Measurements from ENCODE around the gene CCDC159.
"Not testable (repeated sequence)": the region's sequence is repeated elsewhere in the genome, so short reads cannot be mapped to it uniquely, and the experiment has no call there.

CCDC159 gene

DNA sequence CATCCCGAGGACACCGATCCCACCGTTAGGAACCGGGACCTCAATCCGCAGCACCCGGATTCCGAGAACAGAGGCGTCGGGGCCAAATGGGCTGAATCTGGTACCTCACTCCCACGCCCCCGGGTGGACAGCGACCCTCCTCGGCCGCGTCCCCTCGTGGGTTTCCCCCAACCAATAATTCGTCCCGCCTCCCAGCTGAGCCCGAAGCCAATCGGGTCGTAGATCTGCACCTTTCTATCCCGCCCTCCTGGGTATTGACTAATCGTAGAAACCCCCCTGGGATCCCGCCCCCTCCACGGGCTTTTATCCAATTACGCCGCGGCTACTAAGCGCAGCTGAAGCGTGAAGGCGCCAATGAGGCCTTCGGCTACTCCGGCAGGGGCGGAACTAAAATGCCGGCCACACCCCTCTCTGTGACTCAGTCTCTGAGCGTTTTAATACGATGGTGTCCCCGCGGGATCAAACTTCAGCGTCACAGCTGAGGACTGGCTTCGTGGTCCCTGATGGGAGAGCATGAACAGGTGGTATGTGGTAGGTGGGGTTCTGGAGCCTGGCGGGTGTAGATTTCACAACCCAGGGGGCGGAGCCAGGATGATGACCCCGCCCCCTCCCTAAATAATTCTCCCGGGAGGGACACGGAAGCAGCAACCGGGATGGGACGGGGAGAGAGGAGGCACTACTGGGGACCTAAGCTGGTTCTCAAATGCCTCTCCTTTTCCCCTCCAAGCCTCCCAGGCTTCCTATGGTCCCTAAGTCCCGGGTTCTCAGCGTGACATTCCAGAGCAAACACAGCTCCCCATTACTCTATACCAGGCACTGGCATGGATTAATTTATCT lies at the start of gene CCDC159, which contains the start of gene TMEM205:
TSS of gene CCDC159 (plus strand) at position 416 of the 837 bp plus-strand sequence. CDS start at position 504, 88 bp downstream.
TSS of gene TMEM205 (minus strand) at position 165 of the 837 bp plus-strand sequence. CDS start 649 bp downstream, outside the sequence.
- DNase-seq (ENCODE audit: low read depth): peak; percentile 95
- no peak for TF ChIP-seq CTCF (IDR thresholded peaks at IDR 0.05; ENCODE audit: control insufficient read depth, insufficient read depth, low read depth, low read length, missing control alignments)
- H3K4me3 ChIP-seq (ENCODE audit: control insufficient read depth, low read depth, low read length): peak within 1 kb of the TSS; percentile 63

DNA sequence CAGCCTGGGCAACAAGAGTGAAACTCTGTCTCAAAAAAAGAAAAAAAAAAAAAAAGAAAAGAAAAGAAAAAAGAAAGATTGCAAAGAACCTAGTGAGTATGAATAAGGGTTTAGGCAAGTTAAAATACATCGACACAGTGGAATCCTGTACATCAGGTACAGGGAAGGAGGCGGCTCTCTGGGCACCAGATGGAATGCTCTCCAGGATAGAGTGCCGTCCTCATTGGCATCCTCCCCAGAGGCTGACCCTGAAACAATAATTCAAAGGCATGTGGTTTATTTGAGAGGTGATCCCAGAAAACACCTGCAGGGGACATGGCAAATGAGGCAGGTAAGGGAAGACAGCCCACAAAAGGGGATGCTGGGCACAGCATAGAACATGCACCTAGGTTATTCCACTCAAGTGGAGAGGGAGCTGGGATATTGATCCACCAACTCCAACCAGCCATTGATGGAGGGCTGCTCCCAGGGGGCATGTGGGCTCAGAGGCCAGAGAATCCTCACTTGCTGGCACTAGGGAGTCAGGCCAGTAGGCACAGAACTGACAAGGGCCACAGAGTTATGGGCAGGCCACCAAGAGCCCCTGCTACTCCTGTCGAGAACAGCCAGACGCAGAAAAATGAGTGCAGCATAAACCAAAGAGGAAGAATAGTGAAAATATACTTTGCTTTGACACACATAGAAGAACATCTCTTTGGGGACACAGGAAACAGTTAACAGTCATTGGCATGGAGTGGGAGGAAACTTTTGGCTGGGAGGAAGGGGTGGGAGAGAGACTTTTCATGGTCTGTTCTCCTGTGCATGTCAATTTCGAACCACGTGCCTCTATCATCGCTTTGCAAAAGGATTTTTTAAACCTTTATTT lies 46.1 kb upstream of the CCDC159 start:
- DNase-seq (ENCODE audit: low read depth): no peak
- no peak overlapping the region for H3K4me3 ChIP-seq (ENCODE audit: control insufficient read depth, low read depth, low read length)
- no peak for TF ChIP-seq CTCF (IDR thresholded peaks at IDR 0.05; ENCODE audit: control insufficient read depth, insufficient read depth, low read depth, low read length, missing control alignments)

DNA sequence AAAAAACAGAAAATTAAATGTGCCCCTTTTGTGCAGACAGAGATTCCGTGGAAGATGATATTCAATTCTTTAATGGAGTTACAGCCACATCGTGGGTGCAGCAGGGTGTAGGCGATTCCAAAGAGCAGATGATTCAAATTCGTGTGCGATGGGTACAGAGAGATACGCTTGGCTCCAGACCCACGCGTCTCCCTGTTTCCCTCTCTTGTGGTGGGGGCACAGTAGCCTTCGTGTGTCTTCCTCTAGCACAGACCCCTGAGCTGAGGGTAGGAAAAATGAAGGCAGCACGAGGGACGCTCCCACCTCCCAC lies 45.6 kb upstream of the CCDC159 start:
- no peak for DNase-seq (ENCODE audit: low read depth)
- no peak overlapping the region for H3K4me3 ChIP-seq (ENCODE audit: control insufficient read depth, low read depth, low read length)
- TF ChIP-seq CTCF (IDR thresholded peaks at IDR 0.05; ENCODE audit: control insufficient read depth, insufficient read depth, low read depth, low read length, missing control alignments): no peak

DNA sequence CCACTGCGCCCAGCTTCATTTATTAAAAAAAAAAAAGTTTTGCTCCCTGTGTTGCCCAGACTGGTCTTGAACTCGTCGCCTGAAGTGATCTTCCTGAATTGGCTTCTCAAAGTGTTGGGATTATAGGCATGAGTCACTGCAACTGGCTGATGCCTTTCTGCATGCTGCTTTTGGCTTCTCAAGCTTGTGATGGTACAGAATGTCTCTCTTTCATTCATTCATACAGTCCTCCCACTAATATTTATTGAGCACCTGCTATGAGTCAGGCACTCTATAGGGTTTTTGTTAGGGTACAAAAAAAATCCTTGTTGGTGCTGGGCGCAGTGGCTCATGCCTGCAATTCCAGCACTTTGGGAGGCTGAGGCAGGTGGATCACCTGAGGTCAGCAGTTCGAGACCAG lies 41.4 kb upstream of the CCDC159 start:
- H3K4me3 ChIP-seq (ENCODE audit: control insufficient read depth, low read depth, low read length): no peak overlapping the region
- no peak for TF ChIP-seq CTCF (IDR thresholded peaks at IDR 0.05; ENCODE audit: control insufficient read depth, insufficient read depth, low read depth, low read length, missing control alignments)
- DNase-seq (ENCODE audit: low read depth): no peak

DNA sequence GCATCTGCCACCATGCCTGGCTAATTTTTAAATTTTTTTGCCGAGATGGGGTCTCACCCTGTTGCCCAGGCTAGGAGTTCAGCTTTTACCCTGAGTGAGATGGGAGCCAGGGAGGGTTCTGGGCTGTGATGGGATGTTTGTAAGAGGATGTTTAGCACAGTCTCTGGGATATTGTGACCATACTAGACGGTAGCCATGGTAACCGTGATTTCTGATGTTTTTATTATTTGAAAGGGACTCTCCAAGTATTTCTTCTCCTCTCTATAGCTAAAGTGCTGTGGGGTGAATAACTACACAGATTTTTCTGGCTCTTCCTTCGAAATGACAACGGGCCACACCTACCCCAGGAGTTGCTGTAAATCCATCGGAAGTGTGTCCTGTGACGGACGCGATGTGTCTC lies 40.0 kb upstream of the CCDC159 start:
- TF ChIP-seq CTCF (IDR thresholded peaks at IDR 0.05; ENCODE audit: control insufficient read depth, insufficient read depth, low read depth, low read length, missing control alignments): no peak
- DNase-seq (ENCODE audit: low read depth): no peak
- no peak overlapping the region for H3K4me3 ChIP-seq (ENCODE audit: control insufficient read depth, low read depth, low read length)

- not testable (repeated sequence) for DNase-seq (ENCODE audit: low read depth); H3K4me3 ChIP-seq (ENCODE audit: control insufficient read depth, low read depth, low read length)
These were observed 25.9 kb upstream of the CCDC159 start for GRCh38 chr19:11320278-11320995.
